Adrenal gland (tissue), 12 donors: Measurements from ENCODE around the gene ZNF136. TPM values are rescaled to one million over a fixed set of nuclear protein-coding genes. Genes with fewer than 3 reads are reported as not detected.

Experiments
- DNase-seq, 7 donors: peaks; one replicate each; pipeline ENCODE4 v3.0.0-alpha.2; 2019 to 2020
- H3K27ac ChIP-seq, 5 donors: fragments of 200-600 bp; sonication (generic) in 4 of 5; 1 replicate in 3 of 5; 2 replicates in 2 of 5; pipeline versions ENCODE4 v1.5.1 to v1.8.0; 2016 to 2020; ENCODE audit warnings: mild to moderate bottlenecking in 1 of 5
- H3K27me3 ChIP-seq: fragments of 200-600 bp; 2 replicates; pipeline ENCODE4 v1.8.0; 2021
- H3K36me3 ChIP-seq, 2 donors: fragments of 200-600 bp; replicated peaks in 1 of 2; 1 replicate in 1 of 2; 2 replicates in 1 of 2; pipeline versions ENCODE4 v1.5.1 to v1.8.0; 2018 to 2022
- H3K4me1 ChIP-seq, 2 donors: fragments of 200-600 bp; replicated peaks in 1 of 2; 1 replicate in 1 of 2; 2 replicates in 1 of 2; pipeline versions ENCODE4 v1.5.1 to v1.8.0; 2018 to 2021
- H3K4me3 ChIP-seq, 4 donors: fragments of 200-600 bp; sonication (generic) in 3 of 4; one replicate each; pipeline ENCODE4 v1.5.1; 2016 to 2018
- H3K9me3 ChIP-seq, 3 donors: fragments of 200-600 bp; sonication (generic) in 1 of 3; replicated peaks in 1 of 3; 1 replicate in 2 of 3; 2 replicates in 1 of 3; pipeline versions ENCODE4 v1.5.1 to v1.8.0; 2016 to 2021
- POLR2A ChIP-seq, 2 donors: fragments of 450-650 bp; IDR thresholded peaks; one replicate each; pipeline ENCODE4 v1.6.1; 2017; ENCODE audit warnings: antibody characterized with exemption in 2 of 2, mild to moderate bottlenecking in 2 of 2, moderate library complexity in 1 of 2
- WGBS, 4 donors: extraction: QIAGEN DNeasy Blood & Tissue Kit in 2 of 4; methylation state at CpG; one replicate each; pipeline versions ENCODE4 v1.1.5 to v1.1.7; 2013 to 2017; 5-methylcytosine and 5-hydroxymethylcytosine counted together
- intact Hi-C, 2 donors: fragments of 100-400 bp; cut with DNase I; formaldehyde crosslinking; loops; one replicate each; pipeline versions ENCODE4 v1.14.1 to v1.15.0; 2022 to 2023
- polyA plus RNA-seq, 3 donors: library from polyadenylated mRNA; stranded (reverse); fragments of 200-250 nt in 2 of 3; fragments of 350-450 nt in 1 of 3; fragmentation: Illumina TruSeq in 1 of 3; extraction: RNeasy Lipid Tissue Mini Kit (QIAGEN cat#74804) in 1 of 3; gene quantifications; one replicate each; pipeline ENCODE4 v1.2.3, GENCODE V29; 2013 to 2014
- total RNA-seq, 9 donors: library from RNA; depleted of rRNA in 4 of 9; stranded (reverse); fragments of >200 nt in 4 of 9; fragments of 120-200 nt in 1 of 9; fragmentation: NEBNext Ultra II Directional in 1 of 9; extraction: Animal tissue kit (Norgen Biotek cat#: 25700) in 1 of 9; gene quantifications; one replicate each; pipeline versions ENCODE4 v1.1.0 to v1.2.4, GENCODE V29; 2013 to 2023
- TF ChIP-seq, protein P1 (sequence below), 6 experiments: fragments of 450-650 bp in 4 of 6; fragments of 200-600 bp in 2 of 6; sonication (generic) in 1 of 6; IDR thresholded peaks; 1 replicate in 5 of 6; 2 replicates in 1 of 6; pipeline versions ENCODE4 v1.5.1 to v1.8.0; 2016 to 2021; ENCODE audit warnings: antibody characterized with exemption in 6 of 6, mild to moderate bottlenecking in 2 of 6, moderate library complexity in 1 of 6
- donor health status: healthy with polysubstance abuse.
- donor health status: Bipolar disorder and iron deficiency.
- donor health status: DM: yes; HTN: yes; CAD: no.
- donor health status: DM: no; HTN: no; CAD: no.
- donor health status: DM: no; HTN: no; CAD: no.
- donor health status: DM: yes; HTN: yes; CAD: no.

ZNF136 gene
- total and polyA plus RNA-seq, 12 donors, result 5.1 to 19.8 (median 11.0) TPM

DNA sequence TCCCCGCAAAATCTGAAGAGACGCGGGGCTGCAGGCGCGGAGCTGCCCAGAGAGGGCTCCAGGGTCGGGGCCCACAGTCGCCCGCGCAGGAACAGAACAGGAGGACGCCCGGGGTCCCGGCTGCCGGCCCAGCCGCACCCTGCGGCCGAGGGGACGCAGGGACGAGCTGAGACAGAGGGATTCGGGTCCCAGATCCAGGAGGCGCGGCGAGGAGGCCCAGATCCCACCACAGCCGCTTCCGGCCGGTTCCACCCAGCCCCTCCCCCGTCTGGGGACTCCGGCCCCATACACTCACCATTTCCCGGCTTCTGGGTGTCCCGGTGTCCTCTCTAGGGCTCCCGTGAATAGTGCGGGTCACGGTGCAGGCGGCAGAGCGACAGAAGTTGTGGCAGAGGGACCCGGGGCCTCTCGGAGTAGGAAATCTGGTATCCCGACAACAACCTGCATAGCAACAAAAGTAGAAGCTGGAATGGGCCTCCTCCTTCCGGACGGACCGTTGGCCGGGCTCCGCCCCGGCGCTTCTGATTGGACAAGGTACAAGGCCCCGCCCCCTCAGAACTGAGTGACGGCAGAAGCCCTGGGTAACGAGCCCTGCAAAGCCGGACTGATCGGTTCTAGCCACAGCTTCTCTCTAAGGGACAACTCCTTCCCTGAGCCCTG is 22.9 kb upstream of the ZNF136 start, which contains the start of gene ZNF20:
TSS of gene ZNF20 (minus strand) at position 466 of the 660 bp plus-strand sequence. CDS start at position 298, 168 bp downstream.
- Histone ChIP-seq H3K9me3 (no peaks in the 10 kb centered on the region), H3K4me1 (peaks cover 10 to 21% of the 10 kb centered on the region in 2 donors)
- 0 to 1% (median 0%) methylated on average over 4 to 49 of the region's 49 CpGs for WGBS, 4 donors

GRCh38 chr19:12140545-12141404 is 22.1 kb upstream of the ZNF136 start:
- TF ChIP-seq POLR2A (IDR thresholded peaks at IDR 0.05), result no peak
- TF ChIP-seq, protein P1, sequence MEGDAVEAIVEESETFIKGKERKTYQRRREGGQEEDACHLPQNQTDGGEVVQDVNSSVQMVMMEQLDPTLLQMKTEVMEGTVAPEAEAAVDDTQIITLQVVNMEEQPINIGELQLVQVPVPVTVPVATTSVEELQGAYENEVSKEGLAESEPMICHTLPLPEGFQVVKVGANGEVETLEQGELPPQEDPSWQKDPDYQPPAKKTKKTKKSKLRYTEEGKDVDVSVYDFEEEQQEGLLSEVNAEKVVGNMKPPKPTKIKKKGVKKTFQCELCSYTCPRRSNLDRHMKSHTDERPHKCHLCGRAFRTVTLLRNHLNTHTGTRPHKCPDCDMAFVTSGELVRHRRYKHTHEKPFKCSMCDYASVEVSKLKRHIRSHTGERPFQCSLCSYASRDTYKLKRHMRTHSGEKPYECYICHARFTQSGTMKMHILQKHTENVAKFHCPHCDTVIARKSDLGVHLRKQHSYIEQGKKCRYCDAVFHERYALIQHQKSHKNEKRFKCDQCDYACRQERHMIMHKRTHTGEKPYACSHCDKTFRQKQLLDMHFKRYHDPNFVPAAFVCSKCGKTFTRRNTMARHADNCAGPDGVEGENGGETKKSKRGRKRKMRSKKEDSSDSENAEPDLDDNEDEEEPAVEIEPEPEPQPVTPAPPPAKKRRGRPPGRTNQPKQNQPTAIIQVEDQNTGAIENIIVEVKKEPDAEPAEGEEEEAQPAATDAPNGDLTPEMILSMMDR (IDR thresholded peaks at IDR 0.05), result peak; percentile 87 to 97 (median 94)
- DNase-seq, result peak; percentile 87 to 96 (median 89)
- peaks cover 0 to 10% of the 10 kb centered on the region in 2 donors for H3K36me3 ChIP-seq
- peak overlapping the region in 3 of 4 donors; percentile 22 to 87 (median 74) for H3K4me3 ChIP-seq
- peaks cover 0 to 5% (median 0%) of the 10 kb centered on the region in 3 donors for H3K9me3 ChIP-seq
- H3K27me3 ChIP-seq, result no peaks in the 10 kb centered on the region
- peaks cover 10 to 21% of the 10 kb centered on the region in 2 donors for H3K4me1 ChIP-seq
- 5 to 9% (median 6%) methylated on average over 12 to 17 of the region's 17 CpGs for WGBS, 4 donors
- peak overlapping the region in 3 of 5 donors; percentile 71 to 90 (median 82) for H3K27ac ChIP-seq
- intact Hi-C loops, result loop anchor here (2.0 to 5.0 kb wide), 3 partner anchors 78 to 253 kb away; partner anchors contain the start of genes ZNF69 (in 1 of the 2) and ZNF844 (in 1 of the 2)

More for the DNA sequence above, 22.9 kb upstream of the ZNF136 start, which contains the start of gene ZNF20:
- Histone ChIP-seq H3K36me3 (peaks cover 0 to 10% of the 10 kb centered on the region in 2 donors), H3K27me3 (no peaks in the 10 kb centered on the region), H3K4me3 (peak within 1 kb of the TSS; percentile 9 to 87 (median 48)), H3K27ac (peak within 1 kb of the TSS in 4 of 5 donors; percentile 20 to 90 (median 76))
- DNase-seq, result peak; percentile 96 to 98 (median 98)
- peak in 1 of 2 donors; percentile 55 for TF ChIP-seq POLR2A (IDR thresholded peaks at IDR 0.05)
- TF ChIP-seq, protein P1 (IDR thresholded peaks at IDR 0.05), result no peak
- intact Hi-C loops, result loop anchor here (2.0 to 5.0 kb wide), 4 partner anchors 53 to 253 kb away; partner anchors contain the start of genes ZNF69 (in 1 of the 2) and ZNF844 (in 1 of the 2)

GRCh38 chr19:12141405-12141736 is 21.5 kb upstream of the ZNF136 start:
- Histone ChIP-seq H3K9me3 (peaks cover 0 to 5% (median 0%) of the 10 kb centered on the region in 3 donors), H3K4me3 (no peak overlapping the region), H3K27me3 (no peaks in the 10 kb centered on the region), H3K27ac (no peak overlapping the region), H3K36me3 (peaks cover 0 to 14% of the 10 kb centered on the region in 2 donors), H3K4me1 (peaks cover 10 to 21% of the 10 kb centered on the region in 2 donors)
- 51 to 61% (median 54%) methylated on average over 10 of the region's 10 CpGs for WGBS, 4 donors
- DNase-seq, result no peak
- intact Hi-C loops, result loop anchor here (2.0 to 5.0 kb wide), 3 partner anchors 79 to 254 kb away; partner anchors contain the start of genes ZNF69 (in 1 of the 2) and ZNF844 (in 1 of the 2)
- TF ChIP-seq POLR2A (IDR thresholded peaks at IDR 0.05), result no peak
- TF ChIP-seq, protein P1 (IDR thresholded peaks at IDR 0.05), result peak in 2 of 6 experiments; percentile 2 to 6
